ENCODE data around the gene PAQR5.

The PAQR5 gene

GRCh38 chr15:69392352-69392751, 93.6 kb downstream of the PAQR5 start:
- no peak for DNase-seq (ENCODE audit: low read depth)

DNA sequence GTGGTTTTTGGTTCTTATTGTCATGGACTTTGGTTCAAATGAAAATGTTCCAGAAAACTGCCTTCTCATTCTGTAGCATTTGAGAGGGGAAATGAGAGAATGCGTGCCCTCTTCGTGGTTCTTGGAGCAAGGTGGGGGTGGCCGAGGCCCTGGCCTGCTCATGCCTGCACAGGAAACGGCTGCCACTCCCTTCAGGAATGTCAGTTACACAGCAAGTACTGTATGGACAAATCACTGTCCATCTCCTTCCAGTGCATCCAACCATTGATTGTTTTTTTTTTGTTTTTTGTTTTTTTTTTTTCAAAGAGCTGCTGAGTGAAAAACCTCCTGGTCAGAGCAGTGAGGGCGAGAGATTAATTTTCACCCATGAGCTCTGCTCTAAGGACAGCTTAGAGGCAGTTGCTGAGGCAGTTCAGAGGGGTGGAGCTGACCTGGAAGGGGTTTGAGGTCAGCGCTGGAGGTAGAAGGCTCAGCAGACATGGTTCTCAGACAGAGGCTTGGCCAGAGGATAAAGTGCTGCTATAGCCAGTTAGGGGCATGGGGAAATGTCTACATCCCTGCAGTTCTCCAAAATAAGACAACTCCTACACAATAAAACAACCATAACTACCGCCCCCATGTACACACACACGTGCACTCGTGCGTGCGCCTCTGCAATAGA, 95.2 kb downstream of the PAQR5 start:
- no peak for DNase-seq (ENCODE audit: low read depth)

DNA sequence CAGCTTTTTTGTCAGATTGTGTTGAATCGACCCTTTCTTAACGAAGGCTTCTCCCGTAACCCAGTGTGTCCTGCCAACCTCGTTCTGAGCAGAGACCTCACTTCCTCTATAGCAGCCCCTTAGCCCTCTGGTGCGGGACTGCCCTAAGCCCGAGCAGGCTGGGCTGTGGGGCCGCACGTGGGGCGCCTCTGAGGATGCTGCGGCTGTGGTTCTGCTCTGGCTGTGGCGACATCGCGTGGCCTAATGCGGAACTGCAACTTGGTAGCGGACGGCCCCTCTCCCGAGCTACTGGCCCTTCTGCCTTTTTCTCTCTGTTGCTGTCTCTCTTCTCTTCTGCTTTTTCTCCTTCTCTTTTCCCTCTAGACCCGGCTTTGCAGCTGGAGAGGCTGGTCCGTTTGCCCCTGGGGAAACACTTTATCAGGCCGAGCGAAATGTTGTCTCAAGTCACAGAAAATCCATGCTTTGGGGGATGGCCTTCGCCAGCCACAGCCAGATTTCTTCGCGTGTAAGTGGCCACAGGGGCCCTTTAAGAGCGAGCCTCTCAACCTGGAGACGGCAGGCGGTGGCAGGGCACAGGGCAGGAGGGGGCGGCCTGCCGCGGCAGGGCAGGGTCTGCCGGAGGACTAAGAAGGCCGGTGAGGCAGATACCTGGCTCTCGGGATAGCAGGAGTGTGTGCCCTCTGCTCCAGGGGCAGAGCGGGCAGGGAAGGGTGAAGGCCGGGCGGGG, 96.0 kb downstream of the PAQR5 start:
- DNase-seq (ENCODE audit: low read depth): peak; percentile 43

DNA sequence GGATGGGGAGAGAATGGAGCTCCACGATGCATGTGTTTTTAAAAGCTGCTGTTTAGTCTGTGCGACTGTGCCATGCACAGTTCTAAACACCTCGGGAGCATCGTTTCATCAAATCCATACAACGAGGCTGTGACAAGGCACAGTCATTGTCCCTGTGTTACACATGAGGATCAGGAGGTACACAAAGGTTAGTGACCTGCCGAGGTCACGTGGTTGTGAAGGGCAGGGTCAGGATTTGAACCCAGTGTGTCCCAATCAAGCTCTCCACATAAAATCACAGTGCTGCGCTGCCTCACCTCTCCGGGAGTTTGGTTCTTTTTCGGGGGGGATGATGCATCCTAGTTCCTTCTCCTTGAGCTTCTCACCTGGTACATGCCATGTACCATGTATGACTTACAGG, 96.7 kb downstream of the PAQR5 start:
- no peak for DNase-seq (ENCODE audit: low read depth)

- DNase-seq (ENCODE audit: low read depth): no peak
These were observed 97.3 kb downstream of the PAQR5 start for GRCh38 chr15:69395991-69396390.

DNA sequence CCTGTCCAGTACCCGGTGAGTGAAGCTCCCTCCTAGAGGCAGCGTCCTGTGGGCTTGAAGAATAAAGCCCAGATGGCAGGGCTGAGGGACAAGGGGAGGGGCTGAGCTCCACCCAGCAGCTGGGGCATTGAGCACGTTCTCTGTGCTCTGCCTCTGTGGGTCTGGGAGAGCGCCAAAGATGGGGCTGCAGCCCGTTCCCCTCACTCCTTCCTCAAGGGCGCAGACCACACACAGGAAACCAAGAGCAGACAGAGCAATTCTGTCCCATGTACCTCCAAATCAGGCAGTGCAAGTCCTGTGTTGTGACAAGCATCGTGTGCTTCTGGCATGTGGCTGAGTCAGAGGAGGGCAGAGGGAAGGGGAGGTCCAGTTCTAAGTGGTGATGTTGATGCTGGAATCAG, 99.8 kb downstream of the PAQR5 start:
- no peak for DNase-seq (ENCODE audit: low read depth)

DNA sequence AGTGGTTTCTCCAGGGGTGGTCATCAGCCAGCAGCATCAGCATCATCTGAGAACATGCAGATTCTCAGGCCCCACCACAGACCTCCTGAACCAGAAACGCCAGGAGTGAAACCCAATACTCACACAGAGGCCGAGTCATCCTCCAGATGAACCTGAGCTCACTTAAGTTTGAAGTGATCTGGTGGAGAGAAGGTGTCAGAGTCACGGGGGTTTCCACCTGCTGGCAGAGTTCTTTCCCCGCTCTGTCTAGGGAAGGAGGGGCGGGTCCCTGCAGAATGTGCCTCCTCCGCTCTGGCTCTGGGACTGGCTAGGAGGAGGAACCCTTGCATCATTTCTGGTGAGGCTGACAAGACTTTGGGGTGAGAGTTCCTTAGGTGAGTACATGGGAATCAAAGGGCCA, 102.1 kb downstream of the PAQR5 start:
- no peak for DNase-seq (ENCODE audit: low read depth)

DNA sequence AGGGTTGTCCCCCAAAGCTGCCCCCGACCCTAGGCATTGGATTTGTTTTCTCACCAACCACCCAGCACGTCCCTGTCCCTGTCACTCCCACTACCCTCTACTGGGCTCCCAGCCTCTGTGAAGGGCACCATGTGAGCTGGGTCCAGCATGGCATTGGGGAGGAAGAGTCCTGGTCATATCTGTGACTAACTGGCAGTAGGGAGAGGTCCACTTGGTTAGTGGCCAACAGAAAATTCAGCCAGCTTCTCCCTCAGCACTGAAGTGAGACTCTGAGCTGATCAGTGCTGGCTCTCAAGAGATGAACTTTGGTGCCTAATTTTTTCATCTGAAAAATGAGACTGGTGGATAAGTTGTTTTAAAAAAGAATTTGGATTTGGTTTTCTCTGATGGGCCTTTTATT, 104.1 kb downstream of the PAQR5 start:
- DNase-seq (ENCODE audit: low read depth): no peak

DNA sequence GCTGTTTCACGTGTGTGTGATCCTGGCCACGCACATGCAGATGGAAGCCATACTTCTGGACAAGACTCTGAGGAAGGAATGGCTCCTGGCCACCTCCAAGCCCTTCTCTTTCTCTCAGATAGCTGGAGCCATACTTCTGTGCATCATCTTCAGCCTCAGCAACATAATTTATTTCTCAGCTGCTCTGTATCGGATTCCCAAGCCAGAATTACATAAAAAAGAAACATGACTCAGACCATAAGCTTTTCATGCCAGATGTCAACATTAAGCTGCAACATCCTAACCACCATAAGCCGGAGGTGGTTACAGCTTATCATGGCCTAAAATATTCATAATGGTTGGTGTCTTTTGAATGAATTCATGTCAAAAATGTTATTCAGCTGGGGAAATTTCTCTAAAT, 104.9 kb downstream of the PAQR5 start:
- peak; percentile 48 for DNase-seq (ENCODE audit: low read depth)

- no peak for DNase-seq (ENCODE audit: low read depth)
These were observed 106.4 kb downstream of the PAQR5 start for GRCh38 chr15:69405110-69405509.

DNA sequence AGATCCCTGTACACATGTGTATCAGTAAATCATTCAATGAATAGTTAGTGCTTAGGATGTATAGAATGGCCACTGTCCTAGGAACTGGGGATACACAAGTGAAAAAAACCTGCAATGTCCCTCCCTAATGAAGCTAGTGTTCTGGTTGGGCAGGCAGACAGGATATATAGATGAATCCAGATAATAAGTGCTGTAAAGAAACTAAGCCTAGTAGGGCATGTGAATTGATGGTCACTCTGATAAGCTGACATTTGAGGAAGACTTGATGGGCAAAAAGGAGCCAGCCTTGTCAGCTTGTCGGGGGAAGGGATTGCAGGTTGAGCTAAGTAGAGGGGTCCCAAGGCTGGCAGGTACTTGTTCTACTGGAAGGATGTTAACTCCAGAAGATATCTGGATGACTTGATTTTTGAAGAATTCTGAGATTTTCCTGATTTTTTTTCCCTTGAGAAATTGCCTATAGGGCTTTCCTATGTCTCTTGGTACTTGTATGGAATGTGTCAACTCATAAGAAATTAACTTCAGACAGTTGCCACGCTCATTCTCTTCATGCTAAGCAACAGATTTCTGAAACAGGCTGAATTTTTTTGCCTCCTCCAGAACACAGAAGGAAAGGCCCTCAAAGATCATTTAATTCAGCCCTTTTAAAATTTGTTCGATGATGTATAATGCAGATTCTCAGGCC, 109.1 kb downstream of the PAQR5 start:
- no peak for DNase-seq (ENCODE audit: low read depth)

DNA sequence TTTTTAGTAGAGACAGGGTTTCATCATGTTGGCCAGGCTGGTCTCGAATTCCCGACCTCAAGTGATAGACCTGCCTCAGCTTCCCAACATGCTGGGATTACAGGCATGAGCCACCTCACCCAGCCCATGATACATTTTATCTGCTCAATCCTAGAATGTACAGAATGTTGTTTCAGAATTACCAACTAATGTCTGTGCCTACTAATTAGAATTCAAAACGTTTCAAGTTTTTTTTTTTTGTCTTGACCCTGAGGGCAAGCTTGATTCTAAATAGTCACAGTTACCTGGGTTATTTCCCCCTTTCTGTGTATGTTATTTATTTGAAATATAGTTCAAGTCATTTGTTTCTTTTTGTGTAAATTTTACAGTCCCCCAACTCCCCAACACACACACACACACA, 110.1 kb downstream of the PAQR5 start:
- DNase-seq (ENCODE audit: low read depth): no peak

DNA sequence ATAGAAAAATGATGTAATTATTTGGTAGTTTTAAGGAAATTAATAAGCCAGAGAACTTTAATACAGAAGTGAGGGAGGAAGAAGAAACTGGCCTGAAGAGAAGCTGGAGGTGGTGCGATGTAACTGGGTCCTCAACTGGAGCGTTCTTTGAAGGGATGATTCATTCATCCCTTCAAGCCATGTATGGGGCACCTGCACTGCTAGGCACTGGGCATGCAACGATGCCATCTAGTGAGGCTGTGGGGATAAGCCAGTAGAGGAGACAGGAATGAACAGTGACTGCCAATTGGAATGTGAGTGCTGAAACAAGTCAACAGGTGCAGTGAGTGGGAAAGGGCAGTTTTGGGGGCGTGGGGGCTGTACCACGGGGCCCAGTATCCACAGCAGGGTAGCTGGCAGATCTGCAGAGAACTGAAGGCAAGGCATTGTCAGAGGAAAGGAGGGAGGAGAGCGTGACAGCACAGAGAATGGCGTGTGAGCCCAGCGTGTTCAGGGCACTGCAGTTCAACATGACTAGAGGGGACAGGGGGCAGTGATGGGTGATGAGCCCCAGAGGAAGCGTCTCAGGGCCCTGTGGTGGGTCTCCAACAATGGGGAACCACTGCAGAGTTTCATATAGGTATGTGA, 111.6 kb downstream of the PAQR5 start:
- DNase-seq (ENCODE audit: low read depth): no peak

DNA sequence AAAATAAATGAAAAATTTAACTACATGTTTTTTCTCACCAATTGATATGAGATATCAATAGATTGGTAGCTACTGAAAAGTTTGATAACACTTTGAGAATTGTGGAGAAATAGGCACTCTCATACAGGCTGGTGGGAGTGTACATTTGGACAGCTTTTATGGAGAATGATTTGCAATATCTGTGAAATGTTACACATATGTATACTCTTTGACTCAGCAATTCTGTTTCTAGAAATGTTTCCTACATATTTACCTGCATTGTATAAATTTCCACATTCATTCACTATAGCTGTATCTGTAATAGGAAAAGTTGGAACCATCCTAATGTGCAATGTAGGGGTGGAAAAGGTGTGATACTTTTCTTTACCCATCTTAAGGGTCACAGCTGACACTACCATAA, 113.6 kb downstream of the PAQR5 start:
- no peak for DNase-seq (ENCODE audit: low read depth)

- no peak for DNase-seq (ENCODE audit: low read depth)
These were observed 114.0 kb downstream of the PAQR5 start for GRCh38 chr15:69412701-69413100.

DNA sequence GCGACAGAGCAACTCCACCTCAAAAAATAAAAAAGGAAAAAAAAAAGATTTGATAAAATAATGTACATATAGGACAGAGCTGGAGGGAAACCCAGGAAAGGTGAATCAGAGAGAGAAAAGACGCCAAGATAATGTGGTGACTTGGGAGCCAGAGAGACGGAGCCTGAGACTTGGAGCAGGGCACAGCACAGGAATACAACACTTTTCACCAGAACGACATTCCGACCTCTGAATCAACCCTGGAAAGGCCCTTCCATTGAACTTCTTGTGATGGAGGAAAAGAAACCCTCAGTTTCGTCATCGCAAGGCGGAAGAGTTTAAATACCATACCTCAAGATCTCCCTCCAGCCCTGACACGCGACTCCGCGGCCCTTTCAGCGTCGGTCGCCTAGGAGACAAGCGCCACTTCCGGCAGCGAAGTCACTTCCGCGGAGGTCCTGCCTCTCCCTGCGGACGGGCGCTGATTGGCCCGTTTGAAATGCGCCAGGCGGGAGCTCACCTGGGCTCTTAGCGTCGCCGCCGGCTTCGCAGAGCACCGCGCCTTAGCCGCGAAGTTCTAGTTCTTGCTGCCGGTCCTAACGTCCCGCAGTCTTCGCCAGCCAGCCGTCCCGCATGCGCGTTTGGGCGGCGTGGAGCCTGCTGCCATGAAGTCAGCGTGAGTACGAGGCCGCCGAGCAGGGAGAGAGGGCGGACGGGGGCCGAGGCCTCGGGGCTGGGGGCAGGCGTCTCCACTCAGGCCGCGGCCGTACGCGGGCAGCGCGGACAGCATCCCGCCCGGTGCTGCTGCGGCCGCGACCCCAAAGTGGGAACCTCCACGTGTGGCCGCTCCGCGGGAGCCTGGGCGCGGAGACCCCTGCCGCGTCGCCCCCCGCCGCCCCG, 115.3 kb downstream of the PAQR5 start, which contains the start of gene KIF23:
Gene KIF23 (plus strand): TSS at position 528 of the 879 bp plus-strand sequence. CDS start 117 bp downstream, at position 645.
- DNase-seq (ENCODE audit: low read depth): peak; percentile 87

- peak; percentile 77 for DNase-seq (ENCODE audit: low read depth)
These were observed 116.0 kb downstream of the PAQR5 start for GRCh38 chr15:69414701-69415167.

GRCh38 chr15:69415381-69415780, 116.7 kb downstream of the PAQR5 start:
- no peak for DNase-seq (ENCODE audit: low read depth)

DNA sequence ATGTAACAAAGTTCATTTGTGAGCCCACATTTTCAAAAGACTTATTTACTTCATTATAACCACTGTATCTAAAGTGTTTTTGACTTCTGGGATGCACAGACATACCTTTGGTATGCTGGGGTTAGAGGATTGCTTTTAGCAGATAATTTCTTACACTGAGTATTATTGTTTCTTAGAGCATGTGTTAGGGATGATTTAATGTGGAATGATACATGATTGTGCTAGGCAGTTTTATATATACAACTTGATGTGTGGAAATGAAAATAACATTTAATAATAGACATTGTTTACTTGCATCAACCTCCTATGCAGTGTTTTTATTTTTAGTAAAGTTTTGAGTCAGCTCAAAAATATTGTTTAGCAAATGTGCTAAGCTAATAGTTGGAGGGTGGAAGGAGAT, 118.9 kb downstream of the PAQR5 start:
- DNase-seq (ENCODE audit: low read depth): no peak

DNA sequence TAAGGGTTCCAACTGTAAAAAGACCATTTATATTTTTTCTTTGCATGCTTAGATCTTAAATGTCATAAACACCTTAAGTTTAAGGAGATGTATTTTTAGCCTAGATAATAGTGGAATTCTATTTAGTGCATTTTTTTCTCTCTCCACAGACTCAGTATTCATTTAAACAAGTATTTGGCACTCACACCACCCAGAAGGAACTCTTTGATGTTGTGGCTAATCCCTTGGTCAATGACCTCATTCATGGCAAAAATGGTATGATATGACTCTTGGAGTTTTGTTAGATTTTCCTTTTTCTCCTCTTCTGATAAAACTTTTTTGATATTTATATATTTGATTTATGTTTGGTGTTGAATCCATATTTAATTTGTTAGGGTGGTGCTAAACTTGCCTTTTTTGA, 122.8 kb downstream of the PAQR5 start:
- no peak for DNase-seq (ENCODE audit: low read depth)

GRCh38 chr15:69422336-69422895, 123.7 kb downstream of the PAQR5 start:
- DNase-seq (ENCODE audit: low read depth): no peak

Measured in fibroblast of the conjunctiva (primary cell).